Stomach smooth muscle (tissue), 2 donors: ENCODE data around the gene LASP1NB.
A peak's percentile ranks its signal among the peaks of the same experiment; 100 is the strongest.
"Not testable (repeated sequence)": the region's sequence is repeated elsewhere in the genome, so short reads cannot be mapped to it uniquely, and the experiment has no call there.

Experiments
- H3K27ac ChIP-seq: one replicate; pipeline ENCODE4 v1.7.0; 2013; ENCODE audit warnings: mild to moderate bottlenecking, low read length, inconsistent platforms
- H3K27me3 ChIP-seq, 2 donors: one replicate each; pipeline ENCODE4 v1.7.0; 2013; ENCODE audit warnings: low read length in 2 of 2; ENCODE audit not compliant: insufficient read depth in 2 of 2, control insufficient read depth in 1 of 2
- H3K36me3 ChIP-seq, 2 donors: one replicate each; pipeline ENCODE4 v1.7.0; 2013; ENCODE audit warnings: low read length in 2 of 2; ENCODE audit not compliant: control insufficient read depth in 2 of 2, insufficient read depth in 2 of 2
- H3K4me1 ChIP-seq: one replicate; pipeline ENCODE4 v1.7.0; 2013; ENCODE audit warnings: low read length; ENCODE audit not compliant: control insufficient read depth, insufficient read depth
- H3K4me3 ChIP-seq, 2 donors: one replicate each; pipeline ENCODE4 v1.7.0; 2013; ENCODE audit warnings: low read length in 2 of 2
- H3K9ac ChIP-seq, 2 donors: one replicate each; pipeline ENCODE4 v1.7.0; 2013; ENCODE audit warnings: low read length in 2 of 2, mild to moderate bottlenecking in 1 of 2
- H3K9me3 ChIP-seq, 2 donors: one replicate each; pipeline ENCODE4 v1.7.0; 2013; ENCODE audit warnings: low read length in 2 of 2; ENCODE audit not compliant: control insufficient read depth in 2 of 2
- donor health status: healthy.
- donor health status: Pancreatic carcinoma.

Gene LASP1NB

DNA sequence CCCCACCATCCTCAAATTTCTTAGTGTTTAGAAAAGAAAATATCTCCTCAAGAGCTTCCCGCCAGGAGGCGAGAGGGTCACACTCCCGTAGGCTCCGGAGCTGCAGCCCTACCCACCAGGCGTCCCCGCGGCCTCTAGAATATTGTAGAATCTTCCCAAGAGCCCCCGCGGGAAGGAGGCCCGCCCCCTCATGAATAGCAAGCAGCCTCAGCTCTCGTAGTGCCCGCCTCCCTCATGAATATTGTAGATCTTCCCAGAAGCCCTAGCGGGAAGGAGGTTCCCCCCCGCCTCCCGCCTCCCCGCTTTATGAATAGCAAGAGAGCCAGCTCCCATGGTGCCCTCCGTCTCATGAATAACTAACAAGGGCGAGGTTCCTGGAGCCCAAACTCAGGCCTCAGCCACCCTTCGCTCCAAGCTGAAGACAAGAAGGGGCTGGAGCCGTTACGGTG is 41.9 kb downstream of the LASP1NB start, which contains the start of gene FBXO47:
Gene FBXO47 (minus strand): TSS at position 114 of the 449 bp plus-strand sequence. CDS start 4,378 bp downstream, outside the sequence.
- Histone ChIP-seq H3K27me3 (no peaks in the 10 kb centered on the region), H3K36me3 (no peaks in the 10 kb centered on the region), H3K4me3 (peak within 1 kb of the TSS; percentile 67 to 68), H3K9ac (peak within 1 kb of the TSS; percentile 62 to 67), H3K9me3 (no peaks in the 10 kb centered on the region), H3K27ac (peak within 1 kb of the TSS; percentile 31), H3K4me1 (no peaks in the 10 kb centered on the region)

DNA sequence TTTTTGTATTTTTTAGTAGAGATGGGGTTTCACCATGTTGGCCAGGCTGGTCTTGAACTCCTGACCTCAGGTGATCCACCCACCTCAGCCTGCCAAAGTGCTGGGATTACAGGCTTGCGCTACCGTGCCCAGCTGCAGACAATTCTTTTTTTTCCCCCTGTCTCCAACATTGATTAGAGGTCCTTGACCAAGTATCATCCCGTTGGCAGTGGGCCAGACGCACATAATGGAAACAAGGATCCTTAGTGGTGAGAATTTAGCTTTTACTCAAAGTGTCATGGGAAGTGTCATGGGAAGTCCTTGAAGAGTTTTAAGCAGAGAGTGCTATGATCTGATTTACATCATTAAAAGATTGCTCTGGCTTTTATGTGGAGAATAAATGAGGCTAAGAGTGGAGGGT is 43.9 kb downstream of the LASP1NB start:
- no peak overlapping the region for H3K27ac ChIP-seq
- no peak overlapping the region for H3K4me3 ChIP-seq
- no peaks in the 10 kb centered on the region for H3K36me3 ChIP-seq
- H3K9ac ChIP-seq: no peak overlapping the region
- H3K27me3 ChIP-seq: no peaks in the 10 kb centered on the region
- H3K4me1 ChIP-seq: no peaks in the 10 kb centered on the region
- H3K9me3 ChIP-seq: no peaks in the 10 kb centered on the region

DNA sequence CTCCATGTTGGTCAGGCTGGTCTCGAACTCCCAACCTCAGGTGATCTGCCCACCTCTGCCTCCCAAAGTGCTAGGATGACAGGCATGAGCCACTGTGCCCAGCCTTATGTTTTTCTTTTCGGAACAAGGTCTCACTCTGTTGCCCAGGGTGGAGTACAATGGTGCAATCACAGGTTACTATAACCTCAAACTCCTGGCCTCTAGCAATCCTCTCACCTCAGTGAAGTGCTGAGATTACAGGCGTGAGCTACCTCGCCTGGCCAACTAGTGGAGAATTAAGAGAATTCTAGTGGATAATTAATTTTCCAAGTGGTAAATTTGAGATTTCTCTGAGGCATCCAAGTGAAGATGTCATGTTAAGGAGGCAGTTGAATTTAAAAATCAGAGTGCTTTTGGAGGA is 44.7 kb downstream of the LASP1NB start:
- H3K27me3 ChIP-seq: no peaks in the 10 kb centered on the region
- no peak overlapping the region for H3K9ac ChIP-seq
- no peak overlapping the region for H3K27ac ChIP-seq
- H3K36me3 ChIP-seq: no peaks in the 10 kb centered on the region
- no peak overlapping the region for H3K4me3 ChIP-seq
- no peaks in the 10 kb centered on the region for H3K9me3 ChIP-seq
- H3K4me1 ChIP-seq: no peaks in the 10 kb centered on the region

DNA sequence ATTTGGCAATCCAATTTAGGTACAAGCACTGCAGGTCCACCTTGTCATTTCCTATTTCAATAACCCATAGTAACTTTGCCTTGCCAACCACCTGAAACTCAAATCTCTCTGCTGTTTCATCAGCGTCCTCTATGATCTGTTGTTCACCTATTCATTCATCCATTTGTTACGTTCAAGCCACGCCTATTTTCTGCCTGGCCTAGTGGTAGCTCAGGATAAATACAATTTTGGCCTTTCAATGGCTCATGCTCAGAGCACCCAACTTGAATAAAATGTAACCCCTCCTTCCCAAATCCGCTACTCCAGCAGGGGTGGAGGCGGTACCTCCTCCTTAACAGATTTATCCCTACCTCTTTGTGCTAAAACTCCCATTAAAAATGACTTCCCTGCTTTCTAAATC is 45.4 kb downstream of the LASP1NB start:
- Histone ChIP-seq H3K27ac (no peak overlapping the region), H3K27me3 (no peaks in the 10 kb centered on the region), H3K9me3 (no peaks in the 10 kb centered on the region), H3K9ac (no peak overlapping the region), H3K36me3 (no peaks in the 10 kb centered on the region), H3K4me3 (no peak overlapping the region), H3K4me1 (no peaks in the 10 kb centered on the region)

DNA sequence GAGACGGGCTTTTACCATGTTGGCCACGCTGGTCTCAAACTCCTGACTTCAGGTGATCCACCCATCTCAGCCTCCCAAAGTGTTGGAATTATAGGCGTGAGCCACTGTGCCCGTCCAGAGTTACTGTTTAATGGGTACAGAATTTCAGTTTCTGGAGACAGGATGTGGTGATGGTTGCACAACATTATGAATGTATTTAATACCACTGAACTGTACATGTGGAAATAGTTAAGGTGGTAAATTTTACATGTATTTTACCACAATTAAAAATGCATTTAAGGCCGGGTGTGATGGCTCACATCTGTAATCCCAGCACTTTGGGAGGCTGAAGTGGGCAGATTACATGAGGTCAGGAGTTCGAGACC is 50.8 kb downstream of the LASP1NB start:
- not testable (repeated sequence) for H3K4me3 ChIP-seq, H3K36me3 ChIP-seq, H3K4me1 ChIP-seq, H3K27me3 ChIP-seq, H3K27ac ChIP-seq, H3K9ac ChIP-seq, H3K9me3 ChIP-seq

DNA sequence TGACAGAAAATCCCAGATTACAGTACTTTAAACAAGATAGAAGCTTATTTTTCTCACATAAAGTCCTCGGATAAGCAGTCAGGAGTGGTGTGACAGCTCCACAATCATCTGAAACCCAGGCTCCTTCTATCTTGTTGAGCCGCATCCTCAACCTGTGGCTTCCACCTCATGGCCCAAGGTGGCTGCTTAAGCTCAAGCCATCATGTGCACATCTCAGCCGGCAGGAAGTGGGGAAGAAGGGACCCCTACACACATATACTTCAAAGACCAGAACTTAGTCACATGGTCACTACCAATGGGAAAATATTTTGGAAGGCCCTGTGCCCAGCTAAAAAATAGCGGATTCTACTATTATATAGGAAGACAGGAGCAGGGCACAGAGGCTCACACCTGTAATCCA is 52.8 kb downstream of the LASP1NB start:
- Histone ChIP-seq H3K9me3 (no peaks in the 10 kb centered on the region), H3K4me1 (no peaks in the 10 kb centered on the region), H3K4me3 (no peak overlapping the region), H3K27me3 (no peaks in the 10 kb centered on the region), H3K27ac (no peak overlapping the region), H3K36me3 (no peaks in the 10 kb centered on the region), H3K9ac (no peak overlapping the region)
